Uterus (tissue), 2 donors: ENCODE results near the gene KCNN3.

Experiments
- CTCF ChIP-seq, 4 experiments: fragments of 200-600 bp in 2 of 4; fragments of 450-650 bp in 2 of 4; sonication (generic) in 2 of 4; IDR thresholded peaks; one replicate each; pipeline ENCODE4 v1.5.1; 2016 to 2019; ENCODE audit warnings: antibody characterized with exemption in 4 of 4, mild to moderate bottlenecking in 2 of 4, moderate library complexity in 1 of 4
- POLR2A ChIP-seq, 2 donors: fragments of 450-650 bp; IDR thresholded peaks; one replicate each; pipeline ENCODE4 v1.6.1; 2016; ENCODE audit warnings: antibody characterized with exemption in 2 of 2, mild to moderate bottlenecking in 1 of 2, moderate library complexity in 1 of 2

- TF ChIP-seq CTCF (IDR thresholded peaks at IDR 0.05) (no peak), POLR2A (IDR thresholded peaks at IDR 0.05) (no peak)
These were observed 123.3 kb downstream of the KCNN3 start for GRCh38 chr1:154746622-154747299.
